ENCODE measurements around the gene CCNT1. TPM values are rescaled to one million over a fixed set of nuclear protein-coding genes. Genes with fewer than 3 reads are reported as not detected.
A peak's percentile ranks its signal among the peaks of the same experiment; 100 is the strongest.
"Not testable (repeated sequence)": the region's sequence is repeated elsewhere in the genome, so short reads cannot be mapped to it uniquely, and the experiment has no call there.

The CCNT1 gene
- total and polyA plus RNA-seq, 8 donors, result 28.7 to 36.2 (median 31.3) TPM

GRCh38 chr12:48736456-48736855, 19.9 kb upstream of the CCNT1 start:
- ATAC-seq (no peak), DNase-seq (no peak)
- Histone ChIP-seq H3K36me3 (no peaks in the 10 kb centered on the region), H3K4me1 (no peaks in the 10 kb centered on the region), H3K4me3 (no peak overlapping the region), H3K27ac (no peak overlapping the region), H3K9me3 (no peaks in the 10 kb centered on the region), H3K27me3 (peaks cover 0 to 19% of the 10 kb centered on the region in 2 donors)
- intact Hi-C loops (cut with DNase I), result no loop called here
- no peak for TF ChIP-seq CTCF (IDR thresholded peaks at IDR 0.05)

GRCh38 chr12:48728807-48729206, 12.3 kb upstream of the CCNT1 start:
- Histone ChIP-seq H3K9me3 (no peaks in the 10 kb centered on the region), H3K27me3 (no peaks in the 10 kb centered on the region), H3K4me3 (no peak overlapping the region), H3K36me3 (no peaks in the 10 kb centered on the region), H3K4me1 (no peaks in the 10 kb centered on the region), H3K27ac (no peak overlapping the region)
- DNase-seq (no peak), ATAC-seq (no peak)
- intact Hi-C loops (cut with DNase I), result no loop called here
- TF ChIP-seq CTCF (IDR thresholded peaks at IDR 0.05), result no peak

- H3K4me1 ChIP-seq; H3K27me3 ChIP-seq; H3K4me3 ChIP-seq; H3K27ac ChIP-seq; ATAC-seq; H3K36me3 ChIP-seq; intact Hi-C loops (cut with DNase I); DNase-seq: not testable (repeated sequence)
- H3K9me3 ChIP-seq, result peaks cover 0 to 17% of the 10 kb centered on the region in 2 donors
Observed at GRCh38 chr12:48720737-48721136, 4.2 kb upstream of the CCNT1 start.

GRCh38 chr12:48720171-48720570, 3.7 kb upstream of the CCNT1 start:
- H3K4me1 ChIP-seq, result peaks cover 6 to 14% of the 10 kb centered on the region in 2 donors

GRCh38 chr12:48719002-48719401, 2.5 kb upstream of the CCNT1 start:
- H3K27me3 ChIP-seq; H3K27ac ChIP-seq; intact Hi-C loops (cut with DNase I); DNase-seq; ATAC-seq; H3K4me3 ChIP-seq: not testable (repeated sequence)
- Histone ChIP-seq H3K4me1 (peaks cover 12 to 26% of the 10 kb centered on the region in 2 donors), H3K9me3 (peaks cover 0 to 17% of the 10 kb centered on the region in 2 donors), H3K36me3 (peaks cover 0 to 10% of the 10 kb centered on the region in 2 donors)

More at GRCh38 chr12:48720171-48720570, 3.7 kb upstream of the CCNT1 start:
- H3K27ac ChIP-seq; DNase-seq; ATAC-seq; H3K27me3 ChIP-seq; H3K4me3 ChIP-seq; H3K36me3 ChIP-seq; intact Hi-C loops (cut with DNase I): not testable (repeated sequence)
- peaks cover 0 to 17% of the 10 kb centered on the region in 2 donors for H3K9me3 ChIP-seq

- intact Hi-C loops (cut with DNase I), result no loop called here
- H3K9me3 ChIP-seq, result peaks cover 0 to 17% of the 10 kb centered on the region in 2 donors
- ATAC-seq (no peak), DNase-seq (peak in 2 of 4 donors; percentile 5 to 11)
- H3K27ac ChIP-seq, result peak overlapping the region; percentile 89 to 97
- H3K27me3 ChIP-seq, result no peaks in the 10 kb centered on the region
- TF ChIP-seq CTCF (IDR thresholded peaks at IDR 0.05), result no peak
- peaks cover 12 to 42% of the 10 kb centered on the region in 2 donors for H3K4me1 ChIP-seq
- peaks cover 0 to 28% of the 10 kb centered on the region in 2 donors for H3K36me3 ChIP-seq
- H3K4me3 ChIP-seq, result peak overlapping the region; percentile 65 to 71
Observed at GRCh38 chr12:48717252-48717695, 767 bp upstream of the CCNT1 start.

- peaks cover 0 to 13% of the 10 kb centered on the region in 2 donors for H3K9me3 ChIP-seq
- ATAC-seq (no peak), DNase-seq (no peak)
- TF ChIP-seq CTCF (IDR thresholded peaks at IDR 0.05), result no peak
- H3K4me3 ChIP-seq, result peak overlapping the region; percentile 65 to 71
- no peaks in the 10 kb centered on the region for H3K27me3 ChIP-seq
- intact Hi-C loops (cut with DNase I), result no loop called here
- H3K27ac ChIP-seq, result peak overlapping the region; percentile 89 to 97
- H3K4me1 ChIP-seq, result peaks cover 12 to 47% of the 10 kb centered on the region in 2 donors
- H3K36me3 ChIP-seq, result peaks cover 0 to 39% of the 10 kb centered on the region in 2 donors
Observed at GRCh38 chr12:48716168-48716492, 377 bp downstream of the CCNT1 start.
